SK-N-MC (cell line): ENCODE data around the gene ALOX5.

Experiments
- EZH2 ChIP-seq: fragments of 200-600 bp; sonication (generic); IDR thresholded peaks from one replicate; pipeline ENCODE4 v1.6.1; 2017; ENCODE audit warnings: antibody characterized with exemption
- FOXP2 ChIP-seq: optimal IDR thresholded peaks from 2 replicates; pipeline ENCODE3; 2011; ENCODE audit warnings: mild to moderate bottlenecking, moderate library complexity; ENCODE audit not compliant: insufficient read depth; ENCODE audit errors: extremely low read length, control extremely low read depth
- POLR2AphosphoS5 ChIP-seq: IDR thresholded peaks from 2 replicates; pipeline ENCODE4 v1.6.1; 2012; ENCODE audit warnings: mild to moderate bottlenecking, low read depth, low read length, borderline replicate concordance

GRCh38 chr10:45409782-45410181 lies 35.8 kb downstream of the ALOX5 start:
- TF ChIP-seq EZH2 (no peak), POLR2AphosphoS5 (no peak), FOXP2 (no peak)
